GM13976 (cell line): Measurements from ENCODE around the gene LAMB3.
A peak's percentile ranks its signal among the peaks of the same experiment; 100 is the strongest.
"Not testable (repeated sequence)": the region's sequence is repeated elsewhere in the genome, so short reads cannot be mapped to it uniquely, and the experiment has no call there.

Source experiments
- DNase-seq: peaks from one replicate; pipeline ENCODE4 v3.0.0; 2012; ENCODE audit warnings: low spot score
- in situ Hi-C: fragments of 300-500 bp; cut with MboI; formaldehyde crosslinking; loops from one replicate; pipeline ENCODE4 v1.12.0; 2022; ENCODE audit warnings: low sequenced_read_pairs, mixed read lengths, inconsistent platforms; ENCODE audit not compliant: unreplicated experiment
- TF ChIP-seq, protein P1 (sequence below): IDR thresholded peaks from 2 replicates; pipeline ENCODE4 v1.5.1; 2012; ENCODE audit warnings: borderline replicate concordance, mild to moderate bottlenecking; ENCODE audit not compliant: insufficient read depth; ENCODE audit errors: extremely low read depth, missing control alignments, control extremely low read depth

The LAMB3 gene

DNA sequence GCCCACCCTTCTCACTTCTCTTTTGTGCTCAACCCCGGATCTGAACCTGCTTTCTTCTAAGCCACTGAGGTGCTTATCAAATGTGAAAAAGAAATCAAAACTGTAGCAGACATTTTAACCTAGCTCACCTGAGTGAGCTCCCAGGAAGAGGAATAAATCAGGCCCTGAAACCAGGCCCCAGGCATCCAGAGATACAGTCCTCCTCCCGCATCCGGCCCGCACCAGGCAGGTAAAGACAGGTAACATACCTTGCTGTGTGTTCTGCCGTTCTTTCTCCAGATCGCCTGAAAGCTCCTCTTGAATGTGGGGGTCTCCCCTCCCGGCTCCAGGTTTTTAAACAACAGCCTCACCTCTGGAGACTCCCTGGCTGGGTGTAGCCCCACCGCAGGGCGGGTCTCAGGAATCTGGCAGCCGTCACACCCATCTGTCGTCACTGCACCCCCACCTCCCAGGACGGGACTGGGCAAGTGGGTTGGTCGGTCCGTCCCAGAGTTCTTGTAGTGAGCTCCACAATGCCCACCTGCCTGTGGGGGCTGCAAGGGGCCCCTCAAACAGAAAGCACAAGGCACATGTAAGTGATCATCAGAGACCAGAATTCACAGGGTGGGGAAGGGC lies at the start of gene LAMB3:
TSS of gene LAMB3 (minus strand) at position 305 of the 615 bp plus-strand sequence. CDS start 1,481 bp downstream, outside the sequence.
- no peak for DNase-seq
- TF ChIP-seq, protein P1, sequence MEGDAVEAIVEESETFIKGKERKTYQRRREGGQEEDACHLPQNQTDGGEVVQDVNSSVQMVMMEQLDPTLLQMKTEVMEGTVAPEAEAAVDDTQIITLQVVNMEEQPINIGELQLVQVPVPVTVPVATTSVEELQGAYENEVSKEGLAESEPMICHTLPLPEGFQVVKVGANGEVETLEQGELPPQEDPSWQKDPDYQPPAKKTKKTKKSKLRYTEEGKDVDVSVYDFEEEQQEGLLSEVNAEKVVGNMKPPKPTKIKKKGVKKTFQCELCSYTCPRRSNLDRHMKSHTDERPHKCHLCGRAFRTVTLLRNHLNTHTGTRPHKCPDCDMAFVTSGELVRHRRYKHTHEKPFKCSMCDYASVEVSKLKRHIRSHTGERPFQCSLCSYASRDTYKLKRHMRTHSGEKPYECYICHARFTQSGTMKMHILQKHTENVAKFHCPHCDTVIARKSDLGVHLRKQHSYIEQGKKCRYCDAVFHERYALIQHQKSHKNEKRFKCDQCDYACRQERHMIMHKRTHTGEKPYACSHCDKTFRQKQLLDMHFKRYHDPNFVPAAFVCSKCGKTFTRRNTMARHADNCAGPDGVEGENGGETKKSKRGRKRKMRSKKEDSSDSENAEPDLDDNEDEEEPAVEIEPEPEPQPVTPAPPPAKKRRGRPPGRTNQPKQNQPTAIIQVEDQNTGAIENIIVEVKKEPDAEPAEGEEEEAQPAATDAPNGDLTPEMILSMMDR = no peak
- in situ Hi-C loops = no loop called here

GRCh38 chr1:209700686-209701085 lies 48.5 kb upstream of the LAMB3 start:
- in situ Hi-C loops, DNase-seq: not testable (repeated sequence)

GRCh38 chr1:209697126-209697525 lies 44.9 kb upstream of the LAMB3 start:
- DNase-seq = no peak
- in situ Hi-C loops = loop anchor here (10.0 kb wide), 1 partner anchor 122 kb away; no protein-coding TSS in a partner anchor
- TF ChIP-seq, protein P1 = no peak

GRCh38 chr1:209696673-209697072 lies 44.4 kb upstream of the LAMB3 start:
- no peak for DNase-seq
- TF ChIP-seq, protein P1 = no peak
- in situ Hi-C loops = loop anchor here (10.0 kb wide), 1 partner anchor 122 kb away; no protein-coding TSS in a partner anchor

GRCh38 chr1:209692745-209693504 lies 40.7 kb upstream of the LAMB3 start:
- DNase-seq = peak; percentile 61
- TF ChIP-seq, protein P1 = peak; percentile 74
- in situ Hi-C loops = loop anchor here (10.0 kb wide), 1 partner anchor 118 kb away; no protein-coding TSS in a partner anchor

- in situ Hi-C loops = loop anchor here (10.0 kb wide), 1 partner anchor 117 kb away; no protein-coding TSS in a partner anchor
- DNase-seq = no peak
- TF ChIP-seq, protein P1 = no peak
These were observed 40.1 kb upstream of the LAMB3 start for GRCh38 chr1:209692296-209692695.

- in situ Hi-C loops = loop anchor here (10.0 kb wide), 1 partner anchor 116 kb away; no protein-coding TSS in a partner anchor
- DNase-seq = no peak
- TF ChIP-seq, protein P1 = no peak
These were observed 39.0 kb upstream of the LAMB3 start for GRCh38 chr1:209691237-209691636.
